ENCODE data around the gene CCDC102A. TPM values are rescaled to one million over a fixed set of nuclear protein-coding genes. Genes with fewer than 3 reads are reported as not detected.

CCDC102A gene
- total and polyA plus RNA-seq, 2 of the 13 experiments (the other 11 are each of a cell fraction or from before 2014, with no cell fraction given): 2.1 to 2.8 TPM

DNA sequence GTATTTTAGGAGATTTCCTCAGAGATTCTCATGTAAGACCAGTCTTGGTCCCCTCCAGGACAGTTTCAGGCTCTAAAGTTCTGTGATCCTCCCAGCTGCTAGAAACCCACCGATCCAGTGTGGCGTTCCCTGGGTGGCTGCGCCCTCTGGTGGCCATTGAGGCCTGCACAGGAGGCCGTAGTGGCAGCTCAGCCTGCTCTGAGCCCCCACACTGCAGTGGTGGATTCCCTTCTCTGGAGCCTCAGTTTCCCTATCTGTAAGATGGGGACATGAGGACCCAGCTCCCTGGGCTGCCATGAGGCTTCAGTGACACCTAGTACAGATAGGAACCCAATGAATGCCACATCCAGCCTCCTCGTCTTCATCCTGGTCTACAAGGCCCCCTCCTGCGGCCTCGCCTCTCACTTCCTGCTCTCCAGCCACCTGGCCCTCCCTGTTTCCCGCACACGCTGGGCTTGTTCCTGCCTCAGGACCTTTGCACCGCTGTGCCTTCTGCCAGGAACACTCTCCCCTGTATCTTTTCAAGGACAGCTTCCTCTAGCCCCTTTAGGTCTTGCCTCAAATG, 16.5 kb downstream of the CCDC102A start (continued):
- TF ChIP-seq, protein P1, sequence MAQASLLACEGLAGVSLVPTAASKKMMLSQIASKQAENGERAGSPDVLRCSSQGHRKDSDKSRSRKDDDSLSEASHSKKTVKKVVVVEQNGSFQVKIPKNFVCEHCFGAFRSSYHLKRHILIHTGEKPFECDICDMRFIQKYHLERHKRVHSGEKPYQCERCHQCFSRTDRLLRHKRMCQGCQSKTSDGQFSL (CRISPR knock-in tag; IDR thresholded peaks at IDR 0.05): no peak
- TF ChIP-seq, protein P2, sequence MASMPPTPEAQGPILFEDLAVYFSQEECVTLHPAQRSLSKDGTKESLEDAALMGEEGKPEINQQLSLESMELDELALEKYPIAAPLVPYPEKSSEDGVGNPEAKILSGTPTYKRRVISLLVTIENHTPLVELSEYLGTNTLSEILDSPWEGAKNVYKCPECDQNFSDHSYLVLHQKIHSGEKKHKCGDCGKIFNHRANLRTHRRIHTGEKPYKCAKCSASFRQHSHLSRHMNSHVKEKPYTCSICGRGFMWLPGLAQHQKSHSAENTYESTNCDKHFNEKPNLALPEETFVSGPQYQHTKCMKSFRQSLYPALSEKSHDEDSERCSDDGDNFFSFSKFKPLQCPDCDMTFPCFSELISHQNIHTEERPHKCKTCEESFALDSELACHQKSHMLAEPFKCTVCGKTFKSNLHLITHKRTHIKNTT (CRISPR knock-in tag; IDR thresholded peaks at IDR 0.05): 0 out of 2 replicates have a peak, but pooled peaks have one; percentile 31
- TF ChIP-seq HDAC6 (IDR thresholded peaks at IDR 0.05; ENCODE audit: low read depth, low read length): no peak
- TF ChIP-seq, protein P3, sequence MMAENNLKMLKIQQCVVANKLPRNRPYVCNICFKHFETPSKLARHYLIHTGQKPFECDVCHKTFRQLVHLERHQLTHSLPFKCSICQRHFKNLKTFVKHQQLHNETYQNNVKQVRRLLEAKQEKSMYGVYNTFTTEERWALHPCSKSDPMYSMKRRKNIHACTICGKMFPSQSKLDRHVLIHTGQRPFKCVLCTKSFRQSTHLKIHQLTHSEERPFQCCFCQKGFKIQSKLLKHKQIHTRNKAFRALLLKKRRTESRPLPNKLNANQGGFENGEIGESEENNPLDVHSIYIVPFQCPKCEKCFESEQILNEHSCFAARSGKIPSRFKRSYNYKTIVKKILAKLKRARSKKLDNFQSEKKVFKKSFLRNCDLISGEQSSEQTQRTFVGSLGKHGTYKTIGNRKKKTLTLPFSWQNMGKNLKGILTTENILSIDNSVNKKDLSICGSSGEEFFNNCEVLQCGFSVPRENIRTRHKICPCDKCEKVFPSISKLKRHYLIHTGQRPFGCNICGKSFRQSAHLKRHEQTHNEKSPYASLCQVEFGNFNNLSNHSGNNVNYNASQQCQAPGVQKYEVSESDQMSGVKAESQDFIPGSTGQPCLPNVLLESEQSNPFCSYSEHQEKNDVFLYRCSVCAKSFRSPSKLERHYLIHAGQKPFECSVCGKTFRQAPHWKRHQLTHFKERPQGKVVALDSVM (CRISPR knock-in tag; IDR thresholded peaks at IDR 0.05): no peak
- TF ChIP-seq, protein P4, sequence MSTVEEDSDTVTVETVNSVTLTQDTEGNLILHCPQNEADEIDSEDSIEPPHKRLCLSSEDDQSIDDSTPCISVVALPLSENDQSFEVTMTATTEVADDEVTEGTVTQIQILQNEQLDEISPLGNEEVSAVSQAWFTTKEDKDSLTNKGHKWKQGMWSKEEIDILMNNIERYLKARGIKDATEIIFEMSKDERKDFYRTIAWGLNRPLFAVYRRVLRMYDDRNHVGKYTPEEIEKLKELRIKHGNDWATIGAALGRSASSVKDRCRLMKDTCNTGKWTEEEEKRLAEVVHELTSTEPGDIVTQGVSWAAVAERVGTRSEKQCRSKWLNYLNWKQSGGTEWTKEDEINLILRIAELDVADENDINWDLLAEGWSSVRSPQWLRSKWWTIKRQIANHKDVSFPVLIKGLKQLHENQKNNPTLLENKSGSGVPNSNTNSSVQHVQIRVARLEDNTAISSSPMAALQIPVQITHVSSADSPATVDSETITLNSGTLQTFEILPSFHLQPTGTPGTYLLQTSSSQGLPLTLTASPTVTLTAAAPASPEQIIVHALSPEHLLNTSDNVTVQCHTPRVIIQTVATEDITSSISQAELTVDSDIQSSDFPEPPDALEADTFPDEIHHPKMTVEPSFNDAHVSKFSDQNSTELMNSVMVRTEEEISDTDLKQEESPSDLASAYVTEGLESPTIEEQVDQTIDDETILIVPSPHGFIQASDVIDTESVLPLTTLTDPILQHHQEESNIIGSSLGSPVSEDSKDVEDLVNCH (CRISPR knock-in tag; IDR thresholded peaks at IDR 0.05): no peak
- TF ChIP-seq YY1 (IDR thresholded peaks at IDR 0.05; ENCODE audit: insufficient read depth, insufficient replicate concordance, low read depth, low read length): peak; percentile 78
- TF ChIP-seq, protein P5, sequence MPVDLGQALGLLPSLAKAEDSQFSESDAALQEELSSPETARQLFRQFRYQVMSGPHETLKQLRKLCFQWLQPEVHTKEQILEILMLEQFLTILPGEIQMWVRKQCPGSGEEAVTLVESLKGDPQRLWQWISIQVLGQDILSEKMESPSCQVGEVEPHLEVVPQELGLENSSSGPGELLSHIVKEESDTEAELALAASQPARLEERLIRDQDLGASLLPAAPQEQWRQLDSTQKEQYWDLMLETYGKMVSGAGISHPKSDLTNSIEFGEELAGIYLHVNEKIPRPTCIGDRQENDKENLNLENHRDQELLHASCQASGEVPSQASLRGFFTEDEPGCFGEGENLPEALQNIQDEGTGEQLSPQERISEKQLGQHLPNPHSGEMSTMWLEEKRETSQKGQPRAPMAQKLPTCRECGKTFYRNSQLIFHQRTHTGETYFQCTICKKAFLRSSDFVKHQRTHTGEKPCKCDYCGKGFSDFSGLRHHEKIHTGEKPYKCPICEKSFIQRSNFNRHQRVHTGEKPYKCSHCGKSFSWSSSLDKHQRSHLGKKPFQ (CRISPR knock-in tag; IDR thresholded peaks at IDR 0.05; ENCODE audit: insufficient replicate concordance): no peak
- no peak for TF ChIP-seq KMT2A (CRISPR knock-in tag; IDR thresholded peaks at IDR 0.05)
- peak; percentile 87; the same call in 1 of the 2 replicates for TF ChIP-seq HOXA5 (CRISPR knock-in tag; IDR thresholded peaks at IDR 0.05)
- no peak for TF ChIP-seq ZFYVE20 (CRISPR knock-in tag; IDR thresholded peaks at IDR 0.05; ENCODE audit: borderline replicate concordance, low read depth)
- TF ChIP-seq, protein P6, sequence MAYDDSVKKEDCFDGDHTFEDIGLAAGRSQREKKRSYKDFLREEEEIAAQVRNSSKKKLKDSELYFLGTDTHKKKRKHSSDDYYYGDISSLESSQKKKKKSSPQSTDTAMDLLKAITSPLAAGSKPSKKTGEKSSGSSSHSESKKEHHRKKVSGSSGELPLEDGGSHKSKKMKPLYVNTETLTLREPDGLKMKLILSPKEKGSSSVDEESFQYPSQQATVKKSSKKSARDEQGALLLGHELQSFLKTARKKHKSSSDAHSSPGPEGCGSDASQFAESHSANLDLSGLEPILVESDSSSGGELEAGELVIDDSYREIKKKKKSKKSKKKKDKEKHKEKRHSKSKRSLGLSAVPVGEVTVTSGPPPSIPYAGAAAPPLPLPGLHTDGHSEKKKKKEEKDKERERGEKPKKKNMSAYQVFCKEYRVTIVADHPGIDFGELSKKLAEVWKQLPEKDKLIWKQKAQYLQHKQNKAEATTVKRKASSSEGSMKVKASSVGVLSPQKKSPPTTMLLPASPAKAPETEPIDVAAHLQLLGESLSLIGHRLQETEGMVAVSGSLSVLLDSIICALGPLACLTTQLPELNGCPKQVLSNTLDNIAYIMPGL (CRISPR knock-in tag; IDR thresholded peaks at IDR 0.05; ENCODE audit: borderline replicate concordance in 1 of 2, low read depth in 1 of 2): peak; percentile 56 to 85; a peak in 2 of 4 replicates
- no peak for TF ChIP-seq CHD4 (IDR thresholded peaks at IDR 0.05; ENCODE audit: borderline replicate concordance, low read length)
- TF ChIP-seq, protein P7, sequence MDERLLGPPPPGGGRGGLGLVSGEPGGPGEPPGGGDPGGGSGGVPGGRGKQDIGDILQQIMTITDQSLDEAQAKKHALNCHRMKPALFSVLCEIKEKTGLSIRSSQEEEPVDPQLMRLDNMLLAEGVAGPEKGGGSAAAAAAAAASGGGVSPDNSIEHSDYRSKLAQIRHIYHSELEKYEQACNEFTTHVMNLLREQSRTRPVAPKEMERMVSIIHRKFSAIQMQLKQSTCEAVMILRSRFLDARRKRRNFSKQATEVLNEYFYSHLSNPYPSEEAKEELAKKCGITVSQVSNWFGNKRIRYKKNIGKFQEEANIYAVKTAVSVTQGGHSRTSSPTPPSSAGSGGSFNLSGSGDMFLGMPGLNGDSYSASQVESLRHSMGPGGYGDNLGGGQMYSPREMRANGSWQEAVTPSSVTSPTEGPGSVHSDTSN (CRISPR knock-in tag; IDR thresholded peaks at IDR 0.05): no peak
- TF ChIP-seq, protein P8, sequence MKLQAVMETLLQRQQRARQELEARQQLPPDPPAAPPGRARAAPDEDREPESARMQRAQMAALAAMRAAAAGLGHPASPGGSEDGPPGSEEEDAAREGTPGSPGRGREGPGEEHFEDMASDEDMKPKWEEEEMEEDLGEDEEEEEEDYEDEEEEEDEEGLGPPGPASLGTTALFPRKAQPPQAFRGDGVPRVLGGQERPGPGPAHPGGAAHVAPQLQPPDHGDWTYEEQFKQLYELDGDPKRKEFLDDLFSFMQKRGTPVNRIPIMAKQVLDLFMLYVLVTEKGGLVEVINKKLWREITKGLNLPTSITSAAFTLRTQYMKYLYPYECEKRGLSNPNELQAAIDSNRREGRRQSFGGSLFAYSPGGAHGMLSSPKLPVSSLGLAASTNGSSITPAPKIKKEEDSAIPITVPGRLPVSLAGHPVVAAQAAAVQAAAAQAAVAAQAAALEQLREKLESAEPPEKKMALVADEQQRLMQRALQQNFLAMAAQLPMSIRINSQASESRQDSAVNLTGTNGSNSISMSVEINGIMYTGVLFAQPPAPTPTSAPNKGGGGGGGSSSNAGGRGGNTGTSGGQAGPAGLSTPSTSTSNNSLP (IDR thresholded peaks at IDR 0.05; ENCODE audit: low read depth, low read length): no peak
- no peak for TF ChIP-seq TCF7L2 (IDR thresholded peaks at IDR 0.05; ENCODE audit: low read depth, low read length)

Data from HepG2 (cell line).